ENCODE results near the gene VIM. TPM values are rescaled to one million over a fixed set of nuclear protein-coding genes. Genes with fewer than 3 reads are reported as not detected.
"Not testable (repeated sequence)": the region's sequence is repeated elsewhere in the genome, so short reads cannot be mapped to it uniquely, and the experiment has no call there.

The VIM gene
- total RNA-seq, 1 donor from 2014 or later: 3,828 TPM

DNA sequence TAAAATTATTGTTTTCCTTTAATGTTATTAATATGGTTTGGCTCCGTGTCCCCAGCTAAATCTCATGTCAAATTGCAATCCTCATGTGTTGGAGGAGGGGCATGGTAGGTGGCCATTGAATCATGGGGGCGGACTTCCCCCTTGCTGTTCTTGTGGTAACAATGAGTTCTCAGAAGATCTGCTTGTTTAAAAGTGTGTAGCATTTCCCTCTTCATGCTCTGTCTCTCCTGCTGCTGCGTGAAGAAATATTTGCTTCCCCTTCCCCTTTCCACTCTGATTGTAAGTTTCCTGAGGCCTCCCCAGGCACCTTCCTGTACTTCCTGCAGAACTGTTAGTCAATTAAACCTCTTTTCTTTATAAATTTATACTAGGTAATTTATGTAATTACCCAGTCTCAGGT is 27.5 kb downstream of the VIM start:
- no peak for DNase-seq (ENCODE audit: low spot score)

DNA sequence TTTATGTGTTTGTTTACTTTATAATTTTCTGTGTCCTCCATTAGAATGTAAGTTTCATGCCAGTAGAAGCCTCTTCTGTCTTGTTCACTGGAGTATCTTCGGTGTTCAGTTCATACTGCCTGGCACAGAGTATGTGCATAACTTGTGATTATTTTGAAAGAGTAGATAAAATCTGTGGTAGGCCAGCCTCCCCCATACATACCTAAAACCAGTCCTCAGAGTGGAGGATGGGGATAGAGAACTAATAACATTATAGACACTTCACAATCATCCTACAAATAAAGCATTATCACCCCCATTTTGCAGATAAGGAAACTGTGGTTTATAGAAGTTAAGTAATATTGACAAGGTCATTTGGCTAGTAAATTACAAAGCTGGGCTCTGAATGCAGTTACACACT is 28.0 kb downstream of the VIM start:
- no peak for DNase-seq (ENCODE audit: low spot score)

DNA sequence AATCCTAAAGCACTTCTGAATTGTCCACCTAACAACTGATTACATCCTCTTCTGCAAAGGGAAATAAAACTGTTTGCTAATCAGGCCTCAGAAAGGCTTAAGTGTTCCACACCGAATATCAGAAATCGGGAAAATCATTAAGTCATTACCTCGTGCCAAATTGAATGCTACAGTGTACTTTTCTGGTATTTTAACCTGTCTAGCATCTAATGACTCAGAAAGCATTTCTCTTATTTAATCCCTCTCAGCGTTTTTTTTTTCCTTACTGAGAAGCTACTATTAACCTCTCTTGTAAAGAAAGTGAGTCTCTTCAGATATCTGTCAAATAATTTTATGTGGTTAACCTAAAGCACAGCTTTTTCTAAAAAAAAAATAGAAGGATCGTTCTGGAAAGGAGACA is 28.6 kb downstream of the VIM start:
- DNase-seq (ENCODE audit: low spot score): no peak

DNA sequence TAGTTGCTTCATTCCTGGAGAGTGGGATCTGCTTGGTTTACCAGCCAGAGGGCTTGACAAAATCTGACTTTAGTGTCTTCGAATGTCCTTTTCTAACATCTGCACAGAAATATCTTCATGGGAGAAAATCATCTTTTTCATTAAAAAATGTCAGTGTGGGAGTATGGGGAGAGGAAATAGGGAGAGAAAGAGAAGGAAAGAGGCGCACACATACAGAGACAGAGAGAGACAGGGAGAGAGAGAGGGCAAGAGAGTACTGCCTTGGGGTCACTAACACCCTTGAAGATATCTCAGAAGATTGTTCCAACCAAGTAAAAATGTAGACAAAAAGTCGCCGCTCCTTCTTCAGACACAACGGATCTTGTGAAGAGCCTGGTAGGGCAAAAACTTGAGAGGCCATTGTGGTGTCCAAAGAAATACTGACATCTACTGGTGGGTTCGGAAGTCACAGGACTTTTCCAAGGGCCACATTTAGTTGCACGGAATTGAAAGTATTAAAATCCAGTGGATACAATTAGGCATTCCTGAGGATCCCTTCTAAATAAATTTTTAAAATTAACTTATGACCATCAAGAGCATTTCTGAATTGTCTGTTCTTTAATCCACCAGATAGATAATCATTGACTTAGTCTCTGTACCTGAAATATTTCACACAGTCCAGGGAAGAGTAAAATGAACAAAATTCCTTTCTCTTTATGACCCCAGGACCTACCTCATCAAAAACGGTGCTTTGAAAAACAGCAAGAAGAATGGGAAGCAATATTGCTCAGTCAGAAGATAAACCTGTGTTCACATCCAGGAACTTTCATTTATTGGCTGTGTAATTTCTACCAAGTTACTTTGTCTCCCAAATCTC is 29.7 kb downstream of the VIM start:
- no peak for DNase-seq (ENCODE audit: low spot score)

DNA sequence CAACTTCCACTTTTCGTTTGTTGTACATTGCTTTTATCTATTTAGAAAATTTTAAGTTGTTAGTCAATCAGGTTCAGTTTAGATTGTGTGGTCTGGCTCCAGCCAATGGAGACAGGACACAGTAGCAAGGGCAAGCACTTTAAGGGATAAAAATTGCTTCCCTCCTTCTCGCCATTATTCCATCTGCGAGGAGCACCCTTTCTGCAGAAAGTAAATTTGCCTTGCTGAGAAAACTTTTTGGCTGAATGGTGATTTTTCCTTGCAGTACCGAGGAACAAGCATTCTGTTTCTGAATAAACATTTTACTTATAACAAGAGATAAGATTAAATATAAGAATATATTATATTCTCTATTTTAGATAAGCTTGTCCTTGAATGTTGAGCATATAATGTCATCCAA is 34.5 kb downstream of the VIM start:
- no peak for DNase-seq (ENCODE audit: low spot score)

DNA sequence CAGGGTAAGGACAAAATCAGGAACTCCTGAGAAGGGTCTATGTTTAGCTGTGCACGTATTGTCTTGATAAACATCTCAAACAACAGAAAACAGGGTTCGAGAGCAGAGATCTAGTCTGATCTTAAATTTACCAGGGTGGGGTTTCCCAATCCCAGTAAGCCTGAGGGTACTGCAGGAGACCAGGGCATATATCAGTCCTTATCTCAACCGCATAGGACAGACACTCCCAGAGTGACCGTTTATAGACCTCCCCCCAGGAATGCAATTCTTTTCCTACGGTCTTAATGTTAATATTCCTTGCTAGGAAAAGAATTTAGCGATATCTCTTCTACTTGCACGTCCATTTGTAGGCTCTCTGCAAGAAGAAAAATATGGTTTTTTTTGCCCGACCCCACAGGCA is 35.5 kb downstream of the VIM start:
- DNase-seq (ENCODE audit: low spot score): no peak

DNA sequence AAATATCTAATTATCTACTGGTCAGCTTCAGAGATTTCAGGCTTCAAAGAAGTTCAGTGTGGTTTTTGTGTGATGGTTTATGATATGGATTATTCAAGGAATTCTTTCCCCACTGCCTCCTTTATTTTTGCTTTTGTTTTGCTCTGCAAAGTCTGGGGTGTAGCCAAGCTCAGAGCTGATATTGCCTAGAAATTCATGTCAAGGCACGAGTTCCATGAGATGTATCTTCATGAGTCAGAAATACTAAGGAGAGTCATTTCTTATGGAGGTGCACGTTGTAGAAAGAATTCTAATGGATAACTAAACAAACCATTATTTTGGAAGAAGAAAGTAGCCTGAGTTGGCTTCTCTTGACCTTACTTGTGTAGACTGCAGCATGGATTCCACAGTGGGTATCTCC is 37.4 kb downstream of the VIM start:
- DNase-seq (ENCODE audit: low spot score): no peak

DNA sequence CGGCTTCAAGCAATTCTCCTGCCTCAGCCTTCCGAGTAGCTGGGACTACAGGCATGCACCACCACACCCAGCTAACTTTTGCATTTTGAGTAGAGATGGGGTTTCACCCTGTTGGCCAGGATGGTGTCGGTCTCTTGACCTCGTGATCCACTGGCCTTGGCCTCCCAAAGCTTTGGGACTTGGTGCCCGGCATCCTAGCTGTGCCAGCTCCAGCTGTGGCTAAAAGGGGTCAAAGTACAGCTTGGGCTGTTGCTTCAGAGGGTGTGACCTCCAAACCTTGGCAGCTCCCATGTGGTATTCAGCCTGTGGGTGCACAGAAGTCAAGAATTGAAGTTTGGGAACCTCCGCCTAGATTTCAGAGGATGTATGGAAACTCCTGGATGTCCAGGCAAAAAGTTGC is 38.5 kb downstream of the VIM start:
- DNase-seq (ENCODE audit: low spot score): not testable (repeated sequence)

DNA sequence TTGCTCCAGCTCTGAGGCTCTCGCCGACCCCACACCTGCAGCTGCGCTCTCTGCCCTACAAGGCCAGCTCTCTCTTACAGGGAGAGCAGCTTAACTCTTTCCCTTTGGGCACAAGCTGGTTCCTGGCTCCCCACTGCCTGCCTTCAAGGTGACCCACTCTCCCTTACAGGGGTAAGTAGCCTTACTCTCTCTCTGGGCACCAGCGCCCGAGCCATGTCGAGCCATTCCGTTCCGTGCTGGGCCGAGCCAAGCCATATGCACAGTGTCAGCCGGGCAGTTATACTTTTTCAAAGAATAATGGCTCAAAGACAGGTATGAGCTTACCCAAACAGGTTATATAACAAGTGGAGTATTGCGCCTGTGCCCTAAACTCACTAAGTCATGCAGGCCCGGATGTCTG is 44.6 kb downstream of the VIM start:
- no peak for DNase-seq (ENCODE audit: low spot score)

DNA sequence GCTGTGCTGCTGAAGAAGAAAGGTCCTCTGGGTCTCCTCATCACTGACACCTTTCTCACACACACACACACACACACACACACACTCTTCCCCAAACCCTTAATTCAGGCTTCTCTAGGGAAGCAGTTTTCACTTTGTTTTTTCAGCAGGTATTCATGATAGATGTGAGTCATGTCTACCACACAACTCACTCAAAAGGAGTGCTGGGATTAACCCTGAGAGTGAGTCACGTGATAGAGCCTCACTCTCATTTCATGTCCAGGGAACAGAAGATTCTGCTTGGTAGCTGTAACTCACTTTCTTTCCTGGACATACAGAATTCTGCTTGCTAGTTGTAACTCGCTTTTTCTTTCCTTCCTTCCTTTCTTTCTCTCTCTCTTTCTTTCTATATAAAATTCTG is 45.4 kb downstream of the VIM start:
- DNase-seq (ENCODE audit: low spot score): no peak

DNA sequence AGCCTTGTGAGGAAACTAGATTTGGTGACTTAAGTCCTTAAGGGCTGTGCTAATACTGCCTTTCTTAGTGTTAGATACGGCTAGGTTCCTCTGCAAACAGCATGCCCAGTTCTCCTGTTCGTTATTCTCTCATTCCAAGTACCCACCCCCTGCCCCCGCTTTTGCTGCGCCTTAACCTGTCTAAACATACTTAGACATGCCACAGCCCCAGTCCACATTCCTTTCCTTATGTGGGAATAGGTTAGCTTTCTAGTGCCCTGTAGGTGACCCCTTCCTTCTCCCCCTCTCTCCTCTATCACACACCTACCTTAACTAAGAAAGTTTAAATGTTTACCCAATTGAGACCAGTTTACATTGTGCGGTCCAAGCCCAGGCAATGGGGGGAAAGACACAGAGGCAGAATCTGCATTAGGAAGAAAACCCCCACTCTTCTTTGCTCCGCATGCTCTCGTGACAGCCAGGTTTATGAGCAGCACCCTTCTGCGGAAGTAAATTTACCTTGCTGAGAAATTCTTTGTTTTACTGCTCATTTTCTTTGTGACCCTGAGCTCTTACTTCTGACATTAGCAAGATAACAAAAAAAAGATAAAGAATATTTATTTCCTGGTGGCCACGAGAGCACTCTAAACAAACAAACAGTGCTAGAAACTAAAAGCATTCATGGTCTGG is 48.8 kb downstream of the VIM start:
- no peak for DNase-seq (ENCODE audit: low spot score)

DNA sequence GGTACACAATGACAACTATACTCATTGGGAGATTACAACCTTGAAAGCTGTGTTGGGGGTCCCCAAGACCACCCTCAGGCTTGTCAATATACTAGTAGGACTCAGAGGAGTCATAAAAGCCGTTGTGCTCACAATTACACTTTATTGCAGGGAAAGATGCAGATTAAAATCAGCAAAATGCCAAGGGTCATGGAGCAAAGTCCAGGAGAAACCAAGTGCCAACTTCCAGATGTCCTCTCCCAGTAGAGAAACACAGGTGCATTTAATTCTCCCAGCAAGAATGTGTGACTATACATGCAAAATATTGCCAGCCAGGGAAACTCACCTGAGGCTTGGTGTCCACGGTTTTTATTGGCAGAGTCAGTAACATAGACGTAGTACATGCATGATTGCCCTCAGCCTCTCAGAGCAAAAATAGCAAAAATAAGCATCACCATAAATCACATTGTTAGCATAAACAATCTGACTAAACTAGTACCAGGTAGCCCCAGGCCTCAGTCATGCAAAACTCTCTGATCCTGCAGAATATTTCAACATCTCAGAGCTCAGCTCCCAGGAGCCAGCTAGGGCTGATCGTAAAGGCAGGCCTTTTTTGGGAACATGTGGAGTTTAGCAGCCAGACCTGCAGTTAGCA is 50.7 kb downstream of the VIM start:
- no peak for DNase-seq (ENCODE audit: low spot score)

DNA sequence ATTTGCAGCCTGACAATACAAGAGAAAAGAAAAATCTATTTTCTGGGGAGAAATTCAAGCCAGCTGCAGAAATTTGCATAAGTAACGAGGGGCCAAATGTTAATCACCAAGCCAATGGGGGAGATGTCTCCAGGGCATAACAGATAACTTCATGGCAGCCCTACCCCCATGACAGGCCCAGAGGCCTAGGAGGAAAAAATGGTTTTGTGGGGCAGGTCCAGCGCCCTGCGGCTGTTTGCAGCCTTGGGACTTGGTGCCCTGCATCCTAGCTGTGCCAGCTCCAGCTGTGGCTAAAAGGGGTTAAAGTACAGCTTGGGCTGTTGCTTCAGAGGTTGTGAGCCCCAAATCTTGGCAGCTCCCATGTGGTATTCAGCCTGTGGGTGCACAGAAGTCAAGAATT is 54.3 kb downstream of the VIM start:
- DNase-seq (ENCODE audit: low spot score): no peak

DNA sequence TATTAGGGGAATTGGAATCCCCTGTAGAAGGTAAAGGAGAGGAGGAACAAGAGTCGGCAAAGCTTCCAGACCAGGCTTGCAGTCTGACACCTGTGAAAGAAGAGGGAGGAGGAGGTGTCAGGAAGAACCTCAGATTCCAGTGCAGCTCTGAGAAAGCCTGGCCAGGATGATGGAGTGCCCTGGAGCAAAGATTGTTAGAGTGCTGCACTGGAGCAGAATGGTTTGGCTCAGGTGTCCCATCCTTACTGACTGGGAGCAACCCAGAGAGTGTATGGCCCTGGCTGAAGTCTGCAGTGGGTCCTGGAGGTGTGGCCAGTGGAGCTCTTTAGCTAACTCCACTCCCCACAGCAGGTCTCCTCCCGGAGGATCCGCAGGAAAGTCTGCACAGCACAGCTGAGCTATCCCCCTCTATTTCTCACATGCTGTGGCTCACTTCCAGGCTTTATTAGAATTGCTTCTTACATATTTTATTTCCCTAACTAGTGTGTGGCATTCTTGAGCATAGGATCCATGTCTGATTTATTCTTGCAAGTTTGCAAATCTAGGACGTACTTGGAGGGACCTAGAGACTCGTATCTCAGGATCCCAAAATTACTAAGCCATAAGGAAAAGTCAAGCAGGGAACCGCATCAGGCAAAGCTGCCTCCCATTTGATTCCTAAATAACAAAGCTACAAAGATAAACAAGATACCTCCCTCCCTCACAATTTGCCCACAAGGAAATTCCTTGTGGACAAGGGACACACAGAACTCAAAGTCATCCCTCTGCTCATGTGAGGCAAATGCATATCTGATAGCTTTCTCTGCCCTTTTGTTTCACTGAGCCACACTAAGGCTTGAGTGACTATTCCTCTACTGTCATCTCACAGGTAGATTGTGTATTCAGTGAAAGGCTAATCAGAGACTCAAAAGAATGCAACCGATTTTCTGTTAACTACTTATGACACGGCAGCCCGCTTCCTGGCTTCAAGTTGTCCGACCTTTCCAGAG is 58.8 kb downstream of the VIM start:
- no peak for DNase-seq (ENCODE audit: low spot score)

Other genes with a start within 250 kb of the VIM start
- 3.5 TPM for gene CUBN, start 98.4 kb upstream of the VIM start, total RNA-seq
- 7.1 TPM for gene TRDMT1, start 26.6 kb upstream of the VIM start, total RNA-seq
- 0.35 TPM for gene ST8SIA6, start 226.4 kb downstream of the VIM start, total RNA-seq

Data from mesenteric fat pad (tissue), 1 donor.